Measurements from ENCODE around the gene PANK4. TPM values are rescaled to one million over a fixed set of nuclear protein-coding genes. Genes with fewer than 3 reads are reported as not detected.

Gene PANK4
- total and polyA plus RNA-seq, 2 of the 8 experiments (the other 6 are each of a cell fraction or from before 2014, with no cell fraction given) = 20.1 to 29.7 TPM

- TF ChIP-seq SAP30 (IDR thresholded peaks at IDR 0.05; ENCODE audit: insufficient read depth, insufficient replicate concordance, low read length) (no peak), GTF2F1 (IDR thresholded peaks at IDR 0.05; ENCODE audit: borderline replicate concordance, low read depth, low read length) (no peak), EGR1 (IDR thresholded peaks at IDR 0.05; ENCODE audit: borderline replicate concordance, low read depth, low read length) (no peak), CBX5 (IDR thresholded peaks at IDR 0.05; ENCODE audit: low read depth, low read length) (no peak)
Measured at GRCh38 chr1:2481885-2482284, 44.5 kb downstream of the PANK4 start (continued).

All from H1 (cell line).